Sigmoid colon (tissue), 4 donors: ENCODE results near the gene FAM163B.

Experiments used
- EP300 ChIP-seq, 4 donors: sonication (generic); formaldehyde crosslinking; IDR thresholded peaks; one replicate each; pipeline ENCODE4 v1.6.1; 2017; ENCODE audit warnings: antibody characterized with exemption in 4 of 4
- POLR2A ChIP-seq, 2 donors: fragments of 450-650 bp; IDR thresholded peaks; one replicate each; pipeline ENCODE4 v1.6.1; 2016; ENCODE audit warnings: antibody characterized with exemption in 2 of 2, mild to moderate bottlenecking in 2 of 2, moderate library complexity in 2 of 2
- POLR2AphosphoS5 ChIP-seq, 4 donors: sonication (generic); formaldehyde crosslinking; IDR thresholded peaks; one replicate each; pipeline ENCODE4 v1.6.1; 2017; ENCODE audit warnings: antibody characterized with exemption in 4 of 4
- TF ChIP-seq, protein P1 (sequence below), 4 experiments: fragments of 450-650 bp in 3 of 4; fragments of 200-600 bp in 1 of 4; IDR thresholded peaks; one replicate each; pipeline ENCODE4 v1.5.1; 2016 to 2019; ENCODE audit warnings: antibody characterized with exemption in 4 of 4, mild to moderate bottlenecking in 3 of 4, moderate library complexity in 2 of 4

DNA sequence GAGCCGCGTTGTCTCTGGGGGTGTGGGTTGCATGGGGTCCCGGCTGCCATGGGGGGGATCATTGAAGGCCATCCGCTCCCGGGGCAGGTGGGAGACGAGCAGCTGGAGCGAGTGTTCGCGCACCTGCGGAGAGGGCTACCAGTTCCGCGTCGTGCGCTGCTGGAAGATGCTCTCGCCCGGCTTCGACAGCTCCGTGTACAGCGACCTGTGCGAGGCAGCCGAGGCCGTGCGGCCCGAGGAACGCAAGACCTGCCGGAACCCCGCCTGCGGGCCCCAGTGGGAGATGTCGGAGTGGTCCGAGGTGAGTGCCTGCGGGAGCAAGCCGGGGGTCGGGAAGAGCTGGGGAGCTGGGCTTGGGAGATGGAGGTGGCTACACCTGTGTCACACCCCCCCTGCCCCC is 41.0 kb downstream of the FAM163B start:
- TF ChIP-seq POLR2A (IDR thresholded peaks at IDR 0.05) (no peak), POLR2AphosphoS5 (IDR thresholded peaks at IDR 0.05) (no peak), EP300 (IDR thresholded peaks at IDR 0.05) (no peak)
- TF ChIP-seq, protein P1, sequence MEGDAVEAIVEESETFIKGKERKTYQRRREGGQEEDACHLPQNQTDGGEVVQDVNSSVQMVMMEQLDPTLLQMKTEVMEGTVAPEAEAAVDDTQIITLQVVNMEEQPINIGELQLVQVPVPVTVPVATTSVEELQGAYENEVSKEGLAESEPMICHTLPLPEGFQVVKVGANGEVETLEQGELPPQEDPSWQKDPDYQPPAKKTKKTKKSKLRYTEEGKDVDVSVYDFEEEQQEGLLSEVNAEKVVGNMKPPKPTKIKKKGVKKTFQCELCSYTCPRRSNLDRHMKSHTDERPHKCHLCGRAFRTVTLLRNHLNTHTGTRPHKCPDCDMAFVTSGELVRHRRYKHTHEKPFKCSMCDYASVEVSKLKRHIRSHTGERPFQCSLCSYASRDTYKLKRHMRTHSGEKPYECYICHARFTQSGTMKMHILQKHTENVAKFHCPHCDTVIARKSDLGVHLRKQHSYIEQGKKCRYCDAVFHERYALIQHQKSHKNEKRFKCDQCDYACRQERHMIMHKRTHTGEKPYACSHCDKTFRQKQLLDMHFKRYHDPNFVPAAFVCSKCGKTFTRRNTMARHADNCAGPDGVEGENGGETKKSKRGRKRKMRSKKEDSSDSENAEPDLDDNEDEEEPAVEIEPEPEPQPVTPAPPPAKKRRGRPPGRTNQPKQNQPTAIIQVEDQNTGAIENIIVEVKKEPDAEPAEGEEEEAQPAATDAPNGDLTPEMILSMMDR (IDR thresholded peaks at IDR 0.05), result no peak
